Stimulated activated CD8-positive, alpha-beta memory T cell treated with anti-CD3 and anti-CD28 coated beads, Interleukin-7, amount 100 ng/mL, for 1 hour (primary cell): ENCODE results near the gene GPC5.

Experiments used
- DNase-seq, 2 donors: peaks; one replicate each; pipeline ENCODE4 v3.0.0-alpha.2; 2020; ENCODE audit warnings: low read depth in 2 of 2

Gene GPC5

DNA sequence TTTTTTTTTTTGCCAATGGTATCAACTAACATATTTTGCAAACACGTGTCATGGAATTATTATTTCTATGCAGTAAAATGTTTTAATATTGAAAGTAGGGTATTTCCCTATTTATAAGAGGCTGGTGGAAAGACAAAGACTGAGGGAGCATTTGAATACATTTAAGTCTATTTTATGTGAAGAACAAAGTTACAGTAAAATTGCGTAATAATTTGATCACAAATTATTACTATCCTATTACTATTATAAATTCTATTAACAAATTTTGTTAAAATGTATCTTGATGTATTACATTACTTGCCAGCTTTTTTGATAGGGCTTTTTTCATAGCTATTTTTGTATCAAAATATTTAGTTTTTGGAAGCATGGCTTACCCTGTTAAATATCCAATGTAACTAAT is 58.4 kb downstream of the GPC5 start:
- no peak for DNase-seq

DNA sequence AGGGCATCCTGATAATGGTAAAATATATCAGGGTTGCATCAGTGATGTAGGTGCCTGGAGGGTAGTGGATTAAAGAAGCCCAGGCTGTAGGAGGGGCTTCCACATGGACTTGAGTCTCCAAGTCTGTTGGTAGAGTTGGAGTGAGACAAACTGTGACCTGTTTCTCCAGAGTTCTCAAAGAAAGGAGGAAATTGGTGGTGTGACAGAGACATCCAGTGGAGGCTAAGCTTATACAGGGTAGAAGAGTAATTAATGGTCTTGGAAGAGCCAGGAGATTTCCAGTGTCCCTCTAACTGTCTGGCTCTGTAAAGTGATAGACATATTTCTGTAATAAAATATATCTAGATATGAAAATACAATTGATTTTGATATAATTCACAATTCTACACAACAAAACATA is 61.1 kb downstream of the GPC5 start:
- DNase-seq: no peak

- DNase-seq: no peak
Measured at GRCh38 chr13:91464336-91464735, 65.9 kb downstream of the GPC5 start.

DNA sequence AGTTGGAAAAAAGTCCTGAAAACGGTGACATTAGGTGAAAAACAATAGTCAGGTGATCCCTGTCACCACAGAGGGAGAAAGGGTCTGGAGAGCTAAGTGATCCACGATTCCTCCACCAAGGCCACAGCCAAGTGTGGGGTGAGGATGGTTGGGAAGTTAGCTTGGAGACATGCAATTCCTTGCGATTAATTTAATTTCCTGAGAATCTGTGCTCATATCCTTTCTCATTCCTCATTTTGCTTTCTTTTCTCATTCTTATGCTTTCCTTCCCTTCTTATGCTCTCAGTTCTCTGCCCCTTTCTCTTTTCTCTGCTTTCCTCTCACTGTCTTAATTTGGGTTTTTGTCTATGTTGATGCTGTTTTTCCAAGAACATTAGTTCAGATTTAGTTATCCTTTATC is 68.8 kb downstream of the GPC5 start:
- DNase-seq: no peak

GRCh38 chr13:91468301-91468700 is 69.9 kb downstream of the GPC5 start:
- DNase-seq: no peak

GRCh38 chr13:91470084-91470621 is 71.7 kb downstream of the GPC5 start:
- DNase-seq: no peak

DNA sequence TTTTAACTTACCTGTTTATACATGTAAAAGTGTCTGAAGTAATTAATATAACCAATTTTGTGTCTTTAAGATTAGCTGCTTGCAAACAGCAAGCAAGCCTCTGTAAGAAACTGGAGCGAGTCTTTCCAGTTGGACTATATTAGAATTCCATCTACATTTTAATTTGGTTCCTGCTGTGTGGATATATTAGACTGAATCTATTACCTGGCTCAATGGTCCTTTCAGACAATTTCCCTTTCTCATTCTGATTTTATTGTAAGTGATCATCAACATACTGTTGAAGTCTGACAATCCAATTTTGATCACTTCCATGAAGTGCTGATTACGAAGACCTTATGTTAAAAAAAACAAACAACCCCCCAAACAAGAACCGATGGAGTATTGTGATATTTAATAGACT is 72.3 kb downstream of the GPC5 start:
- no peak for DNase-seq

GRCh38 chr13:91482427-91482826 is 84.0 kb downstream of the GPC5 start:
- no peak for DNase-seq

DNA sequence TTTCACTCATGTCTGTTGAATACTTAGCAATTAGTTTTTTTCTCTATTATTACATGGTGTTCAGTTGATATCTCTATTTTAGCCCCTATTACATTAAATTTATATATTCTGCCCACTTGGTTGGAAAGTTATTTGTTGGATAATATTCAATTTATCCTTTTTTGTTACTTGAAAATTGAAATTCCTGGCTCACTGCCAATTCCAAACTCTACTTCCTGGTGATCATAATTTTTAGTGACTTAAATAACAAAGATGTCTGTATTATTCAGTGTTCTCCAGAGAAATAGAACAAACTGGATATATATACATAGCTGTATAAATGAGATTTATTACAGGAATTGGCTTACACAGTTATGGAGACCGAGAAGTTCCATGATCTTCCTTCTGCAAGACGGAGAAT is 93.6 kb downstream of the GPC5 start:
- no peak for DNase-seq

GRCh38 chr13:91493442-91493841 is 95.0 kb downstream of the GPC5 start:
- no peak for DNase-seq

- DNase-seq: no peak
Measured at GRCh38 chr13:91498298-91498697, 99.9 kb downstream of the GPC5 start.

DNA sequence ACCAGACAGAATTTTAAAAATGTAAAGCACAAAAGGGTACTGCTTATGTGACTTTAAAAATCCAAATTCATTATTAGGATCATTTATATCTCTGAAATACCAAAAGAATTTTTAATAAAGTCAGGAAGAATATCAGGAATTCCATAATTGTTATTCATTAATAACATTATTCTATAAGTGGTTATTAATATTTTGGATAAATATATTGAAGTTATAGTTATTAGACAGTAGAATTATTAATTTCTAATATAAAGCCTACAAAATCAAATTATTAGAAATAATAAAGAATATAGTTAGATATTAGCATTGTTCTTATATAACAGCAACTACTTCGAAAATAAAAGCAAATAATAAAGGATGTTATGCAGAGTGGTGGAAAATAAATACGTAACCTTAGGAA is 105.8 kb downstream of the GPC5 start:
- no peak for DNase-seq

DNA sequence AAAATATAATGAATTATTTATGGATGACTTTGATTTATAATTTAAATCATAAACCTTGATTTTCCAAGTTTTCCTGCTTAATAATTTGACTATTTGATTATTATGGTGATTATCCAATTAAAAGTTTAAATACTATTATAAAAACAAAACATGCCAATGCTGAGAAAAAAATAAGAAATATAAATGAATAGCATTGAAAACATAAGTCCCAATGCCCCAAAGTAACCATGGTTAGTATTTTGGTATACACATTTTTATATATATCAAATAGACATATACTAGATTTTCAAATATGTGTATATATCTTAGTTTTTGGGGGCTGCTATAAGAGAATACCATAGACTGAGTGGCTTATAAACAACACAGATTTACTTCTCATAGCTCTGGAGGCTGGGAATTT is 108.3 kb downstream of the GPC5 start:
- DNase-seq: no peak

DNA sequence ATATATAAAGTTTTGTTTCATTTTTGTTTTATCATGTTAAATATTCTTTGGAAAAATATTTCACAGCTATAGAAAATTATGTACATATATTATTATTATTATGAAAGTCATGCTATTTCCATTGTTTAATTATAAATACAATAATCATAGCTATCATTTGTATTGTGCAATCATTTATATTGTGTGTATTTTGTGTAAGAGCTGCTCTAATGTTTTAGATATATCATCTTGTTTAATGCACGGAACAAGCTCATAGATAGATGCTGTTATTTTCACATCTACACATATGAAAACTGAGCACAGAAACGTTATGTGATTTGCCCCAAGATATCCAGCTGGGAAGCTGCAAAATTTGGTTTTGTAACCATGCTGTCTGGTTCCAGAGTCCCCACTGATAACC is 111.6 kb downstream of the GPC5 start:
- DNase-seq: no peak

GRCh38 chr13:91513790-91514189 is 115.4 kb downstream of the GPC5 start:
- no peak for DNase-seq

- DNase-seq: no peak
Measured at GRCh38 chr13:91516799-91517198, 118.4 kb downstream of the GPC5 start.

DNA sequence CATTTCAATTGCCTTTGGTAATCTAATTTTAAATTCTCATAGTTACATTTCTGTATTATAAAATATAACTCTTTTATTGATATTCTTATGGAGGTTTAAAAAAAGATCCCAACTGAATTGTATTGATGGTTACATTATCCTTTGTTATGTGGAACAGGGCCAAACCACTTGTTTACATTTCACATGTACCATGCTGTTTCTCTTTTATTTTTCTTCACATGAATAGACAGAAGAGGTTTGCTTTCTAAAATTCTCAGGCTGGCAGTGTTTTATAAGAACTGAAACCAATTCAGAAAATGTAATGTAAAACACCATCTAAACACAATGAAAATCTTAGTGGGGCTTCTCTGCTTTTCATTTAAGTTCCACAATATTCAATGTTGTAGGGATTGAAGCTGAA is 122.5 kb downstream of the GPC5 start:
- no peak for DNase-seq

GRCh38 chr13:91523116-91523515 is 124.7 kb downstream of the GPC5 start:
- DNase-seq: no peak

DNA sequence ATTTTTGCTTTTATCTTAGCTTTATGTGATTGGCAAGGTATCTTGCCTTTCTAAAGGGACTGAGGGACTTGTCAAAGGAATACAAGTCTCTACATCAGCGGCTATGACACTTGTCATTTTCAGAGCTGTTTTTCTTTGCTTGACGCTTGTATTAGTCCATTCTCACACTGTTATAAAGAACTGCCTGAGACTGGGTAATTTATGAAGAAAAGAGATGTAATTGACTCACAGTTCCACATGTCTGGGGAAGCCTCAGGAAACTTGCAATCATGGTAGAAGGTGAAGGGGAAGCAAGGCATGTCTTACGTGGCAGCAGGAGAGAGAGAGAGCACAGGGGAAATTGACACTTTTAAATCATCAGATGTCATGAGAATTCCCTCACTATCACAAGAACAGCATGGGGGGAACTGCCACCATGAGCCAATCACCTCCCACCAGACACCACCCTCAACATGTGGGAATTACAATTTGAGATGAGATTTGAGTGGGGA is 128.2 kb downstream of the GPC5 start:
- DNase-seq: no peak

DNA sequence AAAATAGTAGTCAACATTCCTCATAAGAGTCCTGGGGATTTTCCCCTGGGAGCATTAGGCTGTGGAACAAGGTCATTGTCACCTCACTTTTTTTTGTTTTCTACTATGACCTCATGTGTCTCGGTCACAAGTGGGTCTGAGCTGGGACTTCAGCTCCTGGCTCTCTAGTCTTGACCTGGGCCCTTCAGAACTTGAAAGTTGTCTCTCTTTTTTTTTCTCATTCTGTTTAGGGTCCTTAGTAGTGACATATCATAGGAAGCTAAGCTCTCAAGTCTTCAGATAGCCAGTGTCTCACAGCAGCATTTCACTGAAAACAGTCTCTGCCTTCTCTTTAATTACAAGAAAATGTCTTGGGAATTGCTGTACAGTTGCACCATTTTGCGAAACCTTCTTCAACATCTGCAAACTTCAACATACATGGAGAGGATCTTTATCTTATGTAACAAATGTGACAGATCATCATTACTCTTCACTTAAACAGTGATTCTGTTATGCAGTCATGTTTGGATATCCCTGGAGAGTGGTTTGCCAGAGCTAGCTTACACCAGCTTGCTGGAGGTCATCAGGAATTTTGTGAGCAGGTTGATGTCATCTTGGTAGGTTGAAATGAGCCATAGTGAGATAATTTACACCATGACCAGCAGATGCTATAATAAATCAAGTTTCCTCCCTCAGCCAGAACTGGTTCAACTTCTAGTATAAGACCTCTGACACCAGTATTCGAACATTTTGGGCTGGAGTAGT is 131.5 kb downstream of the GPC5 start:
- DNase-seq: no peak

DNA sequence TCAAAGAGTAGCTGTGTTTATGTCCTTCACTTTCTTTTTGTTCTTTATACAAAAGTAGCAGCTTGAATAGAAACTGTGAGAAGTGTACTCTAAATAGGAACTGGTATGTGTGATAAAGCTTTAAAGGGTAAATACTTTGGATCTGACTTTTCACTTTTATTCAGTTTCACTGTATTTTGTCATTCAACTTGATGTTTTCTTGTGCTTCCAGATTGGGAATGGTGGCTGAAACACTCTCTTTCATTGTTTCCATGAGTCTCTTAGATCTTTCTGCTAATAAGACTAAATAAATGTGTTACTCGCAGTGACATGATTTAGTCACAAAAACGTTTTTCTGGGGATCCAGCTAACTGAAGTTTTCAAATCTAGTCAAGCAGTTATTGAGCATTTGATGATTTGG is 133.2 kb downstream of the GPC5 start:
- no peak for DNase-seq

DNA sequence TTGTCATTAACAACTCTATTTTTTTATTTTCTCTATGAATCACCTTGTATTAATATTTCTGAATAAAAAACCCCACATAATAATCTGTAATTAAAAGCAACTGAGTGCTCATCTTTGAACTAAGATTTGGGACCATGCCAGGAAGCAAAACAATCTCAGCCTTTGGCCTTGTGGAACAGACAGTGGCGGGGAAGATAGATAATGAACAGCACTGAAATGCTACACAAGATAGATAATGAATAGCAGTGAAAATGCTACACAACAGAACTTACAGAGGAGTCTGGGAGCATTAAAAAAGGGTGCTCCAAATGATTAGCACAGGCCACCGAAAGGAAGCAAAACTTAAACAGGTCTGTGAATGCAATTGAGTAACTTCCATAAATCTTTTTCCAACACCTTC is 134.9 kb downstream of the GPC5 start:
- no peak for DNase-seq

DNA sequence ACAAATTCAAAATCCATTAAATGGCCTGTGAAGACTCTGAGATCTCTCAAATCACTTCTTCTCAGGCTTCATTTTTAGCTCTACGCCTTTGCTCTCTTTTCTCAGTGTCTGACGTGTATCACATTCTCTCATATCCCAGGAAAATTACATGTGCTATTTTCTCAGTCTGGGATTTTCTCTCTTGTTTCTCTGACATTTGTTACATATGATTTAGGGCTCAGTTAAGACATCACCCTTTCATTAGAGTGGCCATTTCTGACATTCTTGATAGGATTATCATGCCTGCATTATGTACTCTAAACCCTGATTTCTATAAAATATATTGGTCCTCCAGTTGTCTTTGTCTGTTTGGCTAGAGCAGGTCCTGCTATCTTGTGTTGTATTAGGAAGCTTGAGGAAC is 136.6 kb downstream of the GPC5 start:
- DNase-seq: no peak

DNA sequence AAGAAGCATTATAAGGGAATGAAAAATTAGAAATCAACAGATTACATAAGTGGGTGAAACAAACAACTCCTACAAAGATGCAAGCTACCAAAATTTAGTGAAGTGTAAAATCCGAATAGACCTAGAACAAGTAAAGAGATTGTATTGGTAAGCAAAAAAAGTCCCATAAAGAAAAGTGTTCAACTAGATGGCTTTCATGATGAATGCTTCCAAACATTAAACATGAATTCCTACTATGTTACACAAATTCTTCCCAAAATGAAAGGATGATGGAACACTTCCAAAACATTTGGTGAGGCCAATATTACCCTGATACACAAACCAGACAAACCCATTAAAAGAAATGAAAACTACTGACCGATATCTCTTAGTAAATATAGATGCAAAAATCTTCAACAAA is 139.0 kb downstream of the GPC5 start:
- no peak for DNase-seq
